Renal cortical epithelial cell (primary cell): ENCODE data around the gene MTRF1L. TPM values are rescaled to one million over a fixed set of nuclear protein-coding genes. Genes with fewer than 3 reads are reported as not detected.
"Not testable (repeated sequence)": the region's sequence is repeated elsewhere in the genome, so short reads cannot be mapped to it uniquely, and the experiment has no call there.

Source experiments
- DNase-seq: peaks from one replicate; pipeline ENCODE4 v3.0.0-alpha.2; 2011; ENCODE audit warnings: low read depth
- total RNA-seq: library from RNA; depleted of rRNA; stranded (reverse); fragments of >200 nt; gene quantifications from 2 replicates; pipeline ENCODE4 v1.2.3, GENCODE V29; 2014

MTRF1L gene
- total RNA-seq, 1 donor from 2014 or later = 30.5 TPM

- no peak for DNase-seq
Measured at GRCh38 chr6:153001767-153002612, 519 bp downstream of the MTRF1L start.

- not testable (repeated sequence) for DNase-seq
Measured at GRCh38 chr6:153000790-153001189, 1.7 kb downstream of the MTRF1L start.

GRCh38 chr6:153000243-153000642, 2.3 kb downstream of the MTRF1L start:
- DNase-seq = no peak

- not testable (repeated sequence) for DNase-seq
Measured at GRCh38 chr6:152999538-152999937, 3.0 kb downstream of the MTRF1L start.

- no peak for DNase-seq
Measured at GRCh38 chr6:152993847-152994246, 8.7 kb downstream of the MTRF1L start.

GRCh38 chr6:152993431-152993830, 9.1 kb downstream of the MTRF1L start:
- no peak for DNase-seq

GRCh38 chr6:152986978-152987377, 15.5 kb downstream of the MTRF1L start:
- no peak for DNase-seq

- DNase-seq = not testable (repeated sequence)
Measured at GRCh38 chr6:152985300-152985699, 17.2 kb downstream of the MTRF1L start.

- DNase-seq = no peak
Measured at GRCh38 chr6:152984513-152984872, 18.0 kb downstream of the MTRF1L start.

- DNase-seq = peak; percentile 59
Measured at GRCh38 chr6:152983637-152984512, 18.6 kb downstream of the MTRF1L start.

GRCh38 chr6:152982904-152983636, 19.4 kb downstream of the MTRF1L start, which contains the start of gene FBXO5:
TSS of gene FBXO5 (minus strand) at chr6:152983041. CDS start at chr6:152982959, 82 bp downstream.
- peak; percentile 91 for DNase-seq

- no peak for DNase-seq
Measured at GRCh38 chr6:152981989-152982903, 20.3 kb downstream of the MTRF1L start.

GRCh38 chr6:152981219-152981618, 21.3 kb downstream of the MTRF1L start:
- DNase-seq = no peak

GRCh38 chr6:152980656-152981055, 21.9 kb downstream of the MTRF1L start:
- DNase-seq = no peak

GRCh38 chr6:152979116-152979515, 23.4 kb downstream of the MTRF1L start:
- DNase-seq = peak; percentile 26

- DNase-seq = no peak
Measured at GRCh38 chr6:152978058-152978457, 24.5 kb downstream of the MTRF1L start.

- no peak for DNase-seq
Measured at GRCh38 chr6:152977556-152977955, 25.0 kb downstream of the MTRF1L start.

GRCh38 chr6:152976749-152977148, 25.8 kb downstream of the MTRF1L start:
- no peak for DNase-seq

GRCh38 chr6:152975204-152975915, 27.1 kb downstream of the MTRF1L start:
- DNase-seq = peak; percentile 35

- DNase-seq = no peak
Measured at GRCh38 chr6:152973916-152974315, 28.6 kb downstream of the MTRF1L start.
